ENCODE measurements around the gene SMAD3.
A peak's percentile ranks its signal among the peaks of the same experiment; 100 is the strongest.

SMAD3 gene

GRCh38 chr15:67080900-67081431, 15.6 kb downstream of the SMAD3 start:
- DNase-seq (ENCODE audit: low read depth) = peak; percentile 45

DNA sequence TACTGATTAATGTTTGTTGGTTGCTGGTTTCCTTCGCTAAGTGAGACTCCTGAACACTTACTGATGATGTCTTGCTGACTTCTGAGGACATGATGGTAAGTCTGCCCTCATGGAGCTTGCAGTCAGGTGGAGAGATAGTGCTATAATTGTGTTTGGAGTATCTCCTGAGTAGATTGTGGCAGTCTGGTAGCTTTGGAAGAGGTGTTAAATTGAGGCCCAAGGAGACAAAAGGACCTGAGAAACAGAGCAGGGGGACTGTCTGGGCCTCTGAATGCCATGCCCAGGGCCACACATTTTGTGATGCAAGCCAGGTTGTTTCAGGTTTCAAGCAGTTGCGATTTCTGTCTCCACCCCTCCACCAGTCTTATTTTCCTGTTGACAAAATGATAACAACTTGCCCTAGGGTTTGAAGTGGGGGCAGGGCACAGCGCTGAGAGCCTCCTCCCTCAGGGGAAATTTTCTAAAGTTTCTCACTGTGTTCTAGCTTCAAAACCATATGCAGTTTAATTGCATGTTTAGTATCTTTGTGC, 16.7 kb downstream of the SMAD3 start:
- DNase-seq (ENCODE audit: low read depth) = no peak

DNA sequence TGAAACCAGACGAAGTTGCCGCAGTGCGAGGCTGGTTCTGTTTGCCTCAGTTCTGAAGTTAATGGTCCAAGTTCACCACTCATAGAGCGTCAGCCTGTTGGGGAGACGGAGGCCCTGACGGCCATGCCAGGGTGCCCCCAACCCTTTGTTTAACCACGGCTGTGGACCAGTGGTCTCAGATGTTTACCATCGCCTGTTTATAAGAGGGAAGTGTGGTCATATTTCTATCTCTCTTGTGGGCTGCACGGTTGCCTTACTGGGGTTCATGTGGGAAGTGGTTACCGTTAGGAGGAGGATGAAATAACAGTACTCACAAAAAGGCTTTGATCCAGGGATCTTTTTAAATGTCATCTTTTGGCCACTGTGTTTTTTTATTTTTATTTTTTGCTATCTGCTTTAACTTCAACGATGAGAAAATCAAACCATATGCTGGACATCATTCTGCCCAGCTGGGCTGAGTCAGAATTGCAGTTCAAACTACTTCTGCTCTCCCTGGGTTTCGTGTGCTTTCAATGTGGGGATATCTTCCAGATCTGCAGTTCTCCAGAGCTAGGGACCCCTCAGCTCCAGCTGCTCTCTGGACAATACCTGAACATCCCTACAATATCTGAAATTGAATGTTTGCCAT, 17.8 kb downstream of the SMAD3 start:
- no peak for DNase-seq (ENCODE audit: low read depth)

DNA sequence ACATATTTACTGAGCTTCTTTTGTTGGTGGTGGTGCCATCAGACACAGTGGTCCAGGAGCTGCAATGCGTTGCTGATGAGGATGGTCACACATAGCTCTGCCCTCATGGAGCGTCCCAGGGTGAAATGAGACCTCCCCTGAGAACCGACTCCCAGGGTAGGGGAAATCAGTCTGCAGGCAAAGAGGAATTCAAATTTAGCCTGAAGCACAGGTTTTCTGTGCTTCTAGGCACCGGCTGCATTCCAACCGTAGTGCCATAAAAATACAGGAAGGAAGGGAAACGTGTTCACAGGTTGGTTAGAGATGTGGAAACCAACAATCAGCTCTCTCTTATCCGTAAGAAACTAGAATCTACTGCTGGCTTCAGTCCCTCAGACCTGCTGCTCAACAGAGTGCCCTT, 19.2 kb downstream of the SMAD3 start:
- DNase-seq (ENCODE audit: low read depth) = no peak

GRCh38 chr15:67085237-67085817, 19.9 kb downstream of the SMAD3 start:
- no peak for DNase-seq (ENCODE audit: low read depth)

- DNase-seq (ENCODE audit: low read depth) = no peak
Observed at GRCh38 chr15:67085818-67086636, 20.6 kb downstream of the SMAD3 start.

- no peak for DNase-seq (ENCODE audit: low read depth)
Observed at GRCh38 chr15:67086637-67086914, 21.2 kb downstream of the SMAD3 start.

DNA sequence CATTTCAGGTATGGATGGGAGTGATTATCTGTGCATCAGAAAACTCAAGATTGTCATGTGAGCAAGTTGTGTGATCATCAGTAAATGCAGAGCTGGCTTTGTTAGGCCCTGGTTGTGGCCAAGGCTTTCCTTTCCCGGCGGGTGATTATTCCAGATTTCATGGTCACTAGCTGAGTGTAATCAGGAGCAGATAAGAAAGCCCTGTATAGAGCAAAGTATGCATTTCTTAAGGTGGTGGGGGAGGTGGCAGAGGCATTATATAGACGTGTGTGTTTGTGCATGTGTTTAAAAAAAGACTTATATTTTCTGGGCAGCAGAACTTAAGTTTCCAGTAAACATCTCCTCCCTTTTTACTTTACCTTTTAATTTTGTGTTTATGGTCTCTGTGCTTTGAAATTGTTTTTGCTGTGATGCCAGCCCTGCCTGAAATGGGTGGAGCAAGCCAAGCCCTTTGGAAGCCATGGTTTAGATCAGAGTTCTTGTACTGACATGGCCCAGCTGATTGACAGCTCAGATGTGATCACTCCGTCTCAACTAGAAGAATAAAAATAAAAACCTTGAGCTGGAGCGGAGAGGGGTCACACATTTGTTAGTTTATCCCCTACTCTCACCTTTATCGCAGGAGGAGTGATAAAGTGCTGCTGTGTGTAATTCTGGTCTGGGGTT, 22.2 kb downstream of the SMAD3 start:
- DNase-seq (ENCODE audit: low read depth) = no peak

GRCh38 chr15:67089217-67090193, 24.1 kb downstream of the SMAD3 start:
- DNase-seq (ENCODE audit: low read depth) = no peak

DNA sequence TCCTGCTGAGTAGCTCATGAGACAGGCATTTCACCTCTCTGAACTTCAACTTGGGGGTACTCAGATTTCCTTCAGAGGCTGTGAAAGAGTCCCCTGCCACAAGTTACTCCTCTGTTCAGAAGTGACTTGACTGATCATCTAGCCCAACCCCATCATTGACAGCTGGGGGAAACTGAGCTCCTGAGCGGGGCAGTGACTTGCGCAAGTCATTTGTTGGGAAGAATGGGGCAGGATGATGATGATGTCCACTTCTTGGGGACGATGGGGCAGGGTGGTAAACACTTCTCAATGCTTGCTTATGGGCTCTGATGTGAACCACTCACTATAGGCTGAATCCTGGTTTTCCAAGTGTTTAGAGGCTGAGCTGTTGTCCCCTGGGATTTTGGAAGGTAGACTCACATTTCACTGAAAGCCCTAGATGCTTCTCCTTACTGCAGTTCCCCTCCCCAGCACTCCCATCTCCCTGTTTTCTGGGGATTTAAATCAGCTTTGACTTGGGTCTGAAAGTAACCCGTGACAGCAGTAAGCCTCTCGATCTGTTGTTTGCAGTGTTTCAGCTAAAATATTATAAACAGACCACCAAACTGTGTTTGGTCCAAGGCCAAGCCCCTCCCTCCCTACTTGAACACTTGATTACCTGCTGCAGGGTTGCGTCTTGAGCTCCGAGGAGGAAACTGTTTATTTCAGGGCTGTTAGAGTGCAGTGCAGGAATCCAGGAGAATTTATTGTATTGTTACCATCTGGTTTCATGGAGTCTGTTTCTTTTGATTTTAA, 25.1 kb downstream of the SMAD3 start:
- no peak for DNase-seq (ENCODE audit: low read depth)

- DNase-seq (ENCODE audit: low read depth) = peak; percentile 60
Observed at GRCh38 chr15:67091071-67091979, 25.9 kb downstream of the SMAD3 start.

GRCh38 chr15:67091980-67092677, 26.7 kb downstream of the SMAD3 start:
- no peak for DNase-seq (ENCODE audit: low read depth)

DNA sequence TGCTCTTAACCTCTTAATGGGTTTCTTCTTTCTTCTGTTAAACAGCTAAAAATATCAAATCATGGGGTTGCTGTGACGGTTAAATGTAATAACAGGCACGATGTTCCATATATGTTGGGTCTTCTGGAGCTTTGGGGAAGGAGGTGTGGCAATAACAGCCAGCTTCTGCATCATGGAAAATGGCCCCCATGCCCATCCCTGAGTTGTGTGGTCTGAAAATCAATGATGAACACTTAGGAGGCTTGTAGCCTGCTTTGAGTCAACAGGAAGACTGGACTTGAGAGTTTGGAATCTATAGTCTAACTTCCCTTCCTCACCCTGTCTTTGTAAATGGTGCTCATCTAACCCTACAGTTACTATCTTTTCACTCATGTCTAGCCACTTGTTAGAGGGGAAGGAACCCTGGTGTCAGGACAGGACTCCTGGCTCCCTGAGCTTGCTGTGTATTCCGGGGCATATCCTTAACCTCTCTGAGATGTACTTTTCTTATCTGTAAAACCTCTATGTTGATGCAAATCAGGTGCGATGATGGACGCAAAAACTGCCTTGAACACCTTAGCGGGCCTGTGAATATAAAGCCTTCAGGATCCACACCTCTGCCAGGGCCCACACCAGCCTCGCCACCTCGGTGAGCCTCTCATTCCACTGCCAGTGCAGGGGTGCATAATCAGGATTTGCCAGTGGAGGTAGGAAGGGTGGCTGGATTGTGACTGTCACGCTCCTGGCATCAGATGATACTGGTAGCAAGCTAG, 27.5 kb downstream of the SMAD3 start:
- no peak for DNase-seq (ENCODE audit: low read depth)

- no peak for DNase-seq (ENCODE audit: low read depth)
Observed at GRCh38 chr15:67093504-67093862, 28.1 kb downstream of the SMAD3 start.

DNA sequence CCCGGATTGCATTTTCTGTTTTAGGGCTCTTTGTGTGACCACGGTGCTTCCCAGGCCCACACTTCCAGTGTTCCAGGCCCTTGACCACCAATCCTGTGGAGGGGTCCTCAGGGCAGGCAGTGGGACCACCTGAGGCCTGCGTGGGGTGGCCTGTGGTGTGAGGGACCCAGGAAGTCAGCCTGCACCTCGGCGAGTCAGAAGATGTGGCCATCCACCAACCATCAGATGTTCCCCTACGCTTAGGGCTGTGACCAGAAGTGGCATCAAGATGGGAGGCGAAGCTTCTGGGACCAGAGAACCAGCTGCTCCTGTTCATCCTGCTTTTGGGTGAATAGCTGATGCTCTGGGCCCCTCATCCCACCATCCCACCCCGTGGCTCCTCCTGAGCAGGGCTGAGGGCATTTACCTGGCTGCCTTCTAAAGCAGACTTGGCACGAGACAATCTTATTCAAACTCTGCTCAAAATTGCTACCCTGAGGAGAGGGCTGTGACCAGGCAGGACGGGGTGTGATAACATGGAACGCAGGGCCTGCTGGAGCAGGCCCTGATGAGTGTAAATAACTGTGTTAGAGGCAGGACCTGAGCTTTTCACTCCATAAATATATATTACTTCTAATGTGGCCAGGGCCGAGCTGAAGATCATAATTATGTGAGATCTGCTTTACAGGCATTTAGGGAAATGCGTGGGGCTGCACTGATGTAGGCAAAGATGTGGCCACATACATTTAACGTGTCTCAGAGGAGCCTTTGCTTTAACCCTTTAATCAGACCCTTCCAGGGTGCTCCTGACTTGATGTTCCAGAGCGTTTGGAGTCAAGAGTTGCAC, 28.8 kb downstream of the SMAD3 start:
- no peak for DNase-seq (ENCODE audit: low read depth)

- no peak for DNase-seq (ENCODE audit: low read depth)
Observed at GRCh38 chr15:67095912-67096311, 30.5 kb downstream of the SMAD3 start.

Measured in stimulated activated CD8-positive, alpha-beta memory T cell treated with anti-CD3 and anti-CD28 coated beads, Interleukin-4, amount 100 ng/mL, for 24 hours (primary cell).